A549 (cell line): ENCODE data around the gene AHCYL2. TPM values are rescaled to one million over a fixed set of nuclear protein-coding genes. Genes with fewer than 3 reads are reported as not detected.
"Not testable (repeated sequence)": the region's sequence is repeated elsewhere in the genome, so short reads cannot be mapped to it uniquely, and the experiment has no call there.

Experiments
- ATAC-seq, 2 experiments: fragments of 200-7000 bp in 1 of 2; fragments of >200 bp in 1 of 2; cut with Nextera tagmentation in 1 of 2; cut with Tn5 transposase in 1 of 2; 3 replicates each; pipeline versions ENCODE4 v1.8.0 to v1.9.1; 2018 to 2020; ENCODE audit warnings: mild to moderate bottlenecking in 1 of 2, moderate library complexity in 1 of 2
- CTCF ChIA-PET: fragments of 300-600 bp; sonication (Branson Sonifier 250); formaldehyde crosslinking; extraction: SDS; loops from one replicate; lab custom pipeline; 2021; ENCODE audit warnings: antibody characterized with exemption, inconsistent platforms; lab: Yijun Ruan, JAX
- POLR2A ChIA-PET: fragments of 350-600 bp; formaldehyde crosslinking; extraction: SDS; loops from one replicate; lab custom pipeline; 2021; ENCODE audit warnings: antibody characterized with exemption, inconsistent platforms; lab: Yijun Ruan, JAX
- DNase-seq, 2 experiments: peaks; one replicate each; pipeline versions ENCODE4 v3.0.0 to v3.0.0-alpha.2; 2011 to 2016; ENCODE audit warnings: low read depth in 1 of 2, low spot score in 1 of 2
- FAIRE-seq: peaks from 2 replicates; lab custom pipeline; 2011; peaks lifted over from hg19 to GRCh38; lab: Jason Lieb, UNC
- H3K27ac ChIP-seq, 2 experiments: fragments of >200 bp; sonication (Bioruptor Twin); formaldehyde crosslinking; 3 replicates each; pipeline ENCODE4 v1.5.1; 2016 to 2017
- H3K4me1 ChIP-seq: fragments of >200 bp; sonication (Bioruptor Twin); formaldehyde crosslinking; 3 replicates; pipeline ENCODE4 v1.6.1; 2016
- H3K4me2 ChIP-seq: fragments of >200 bp; sonication (Bioruptor Twin); formaldehyde crosslinking; 3 replicates; pipeline ENCODE4 v1.6.1; 2016
- H3K4me3 ChIP-seq: fragments of >200 bp; sonication (Bioruptor Twin); formaldehyde crosslinking; 3 replicates; pipeline ENCODE4 v1.5.1; 2016
- H3K9me3 ChIP-seq: fragments of >200 bp; sonication (Bioruptor Twin); formaldehyde crosslinking; 3 replicates; pipeline ENCODE4 v1.6.1; 2016
- CBX8 ChIP-seq: fragments of 200-600 bp; sonication (generic); IDR thresholded peaks from 2 replicates; pipeline ENCODE4 v1.6.1; 2016
- CHD2 ChIP-seq: fragments of 150-350 bp; IDR thresholded peaks from 2 replicates; pipeline ENCODE4 v1.6.1; 2014; ENCODE audit warnings: low read length; ENCODE audit not compliant: partially characterized antibody
- GATA3 ChIP-seq: IDR thresholded peaks from 2 replicates; pipeline ENCODE4 v1.6.1; 2012; ENCODE audit warnings: borderline replicate concordance
- NFE2L2 ChIP-seq: fragments of 150-350 bp; conservative IDR thresholded peaks from 2 replicates; pipeline ENCODE4 v1.6.1; 2014; ENCODE audit warnings: low read length
- NPAS2 ChIP-seq: fragments of 250-450 bp; sonication (Bioruptor Pico); IDR thresholded peaks from 2 replicates; pipeline ENCODE4 v1.8.0; 2022; ENCODE audit warnings: mild to moderate bottlenecking, moderate library complexity, borderline replicate concordance
- POLR2A ChIP-seq: IDR thresholded peaks from 2 replicates; pipeline ENCODE4 v1.6.1; 2012; ENCODE audit warnings: mild to moderate bottlenecking, low read length
- POLR2AphosphoS2 ChIP-seq: conservative IDR thresholded peaks from 2 replicates; pipeline ENCODE4 v1.6.1; 2012; ENCODE audit warnings: low read length, improper control_type of control experiment, inconsistent platforms
- RAD21 ChIP-seq, 2 experiments: fragments of >200 bp in 1 of 2; sonication (Bioruptor Twin) in 1 of 2; formaldehyde crosslinking in 1 of 2; IDR thresholded peaks in 1 of 2; conservative IDR thresholded peaks in 1 of 2; 2 replicates in 1 of 2; 3 replicates in 1 of 2; pipeline ENCODE4 v1.6.1; 2012 to 2018; ENCODE audit warnings: inconsistent platforms in 1 of 2
- TP53 ChIP-seq: fragments of 250-450 bp; sonication (Bioruptor Pico); IDR thresholded peaks from 2 replicates; pipeline ENCODE4 v1.5.0; 2021; ENCODE audit warnings: mild to moderate bottlenecking, moderate library complexity
- ZFP36 ChIP-seq: fragments of 450-650 bp; IDR thresholded peaks from 2 replicates; pipeline ENCODE4 v1.6.1; 2014; ENCODE audit warnings: borderline replicate concordance; ENCODE audit not compliant: partially characterized antibody
- WGBS: methylation state at CpG from one replicate; pipeline ENCODE4 v1.1.6; 2017; ENCODE audit errors: missing lambda C conversion rate; 5-methylcytosine and 5-hydroxymethylcytosine counted together
- polyA plus RNA-seq, 4 experiments: library from polyadenylated mRNA; depleted of rRNA in 3 of 4; stranded (reverse); fragments of >200 nt; fragmentation: RNase III in 1 of 4; extraction: RNeasy Plus Mini Kit Qiagen cat#74134 plus additional on column Dnase treatment in 1 of 4; gene quantifications; 2 replicates in 3 of 4; 3 replicates in 1 of 4; pipeline ENCODE4 v1.2.3, GENCODE V29; 2011 to 2017
- TF ChIP-seq, protein P1 (sequence below): fragments of >200 bp; sonication (Bioruptor Twin); formaldehyde crosslinking; IDR thresholded peaks from 2 replicates; pipeline ENCODE4 v1.6.1; 2016
- TF ChIP-seq, protein P2 (sequence below): fragments of 250-450 bp; sonication (Bioruptor Pico); IDR thresholded peaks from 2 replicates; pipeline ENCODE4 v1.5.0; 2020; ENCODE audit warnings: low read depth, mild to moderate bottlenecking, moderate library complexity
- TF ChIP-seq, protein P3 (sequence below): IDR thresholded peaks from 2 replicates; pipeline ENCODE4 v1.6.1; 2012
- TF ChIP-seq, protein P4 (sequence below): fragments of 250-450 bp; sonication (Bioruptor Pico); IDR thresholded peaks from 2 replicates; pipeline ENCODE4 v1.5.0; 2021; ENCODE audit warnings: mild to moderate bottlenecking, moderate library complexity, borderline replicate concordance

The AHCYL2 gene
- polyA plus RNA-seq, 2 of the 4 experiments (the other 2 are of a cell fraction) = 10.8 to 25.9 TPM

DNA sequence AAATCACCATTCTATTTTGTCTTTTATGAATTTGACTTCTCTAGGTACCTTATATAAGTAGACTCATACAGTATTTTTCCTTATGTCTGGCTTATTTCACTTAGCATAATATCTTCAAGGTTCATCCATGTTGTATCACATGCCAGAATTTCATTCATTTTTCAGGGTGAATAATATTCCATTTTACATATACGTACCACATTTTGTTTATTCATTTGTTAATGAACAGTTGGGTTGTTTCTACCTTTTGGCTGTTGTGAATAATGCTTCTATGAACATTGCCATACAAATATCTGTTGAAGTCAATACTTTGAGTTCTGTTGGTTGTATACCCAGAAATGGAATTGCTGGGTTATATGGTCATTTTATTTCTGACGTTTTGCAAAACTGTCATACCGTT, 20.7 kb downstream of the AHCYL2 start (continued):
- TF ChIP-seq, protein P1, sequence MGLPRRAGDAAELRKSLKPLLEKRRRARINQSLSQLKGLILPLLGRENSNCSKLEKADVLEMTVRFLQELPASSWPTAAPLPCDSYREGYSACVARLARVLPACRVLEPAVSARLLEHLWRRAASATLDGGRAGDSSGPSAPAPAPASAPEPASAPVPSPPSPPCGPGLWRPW = no peak

DNA sequence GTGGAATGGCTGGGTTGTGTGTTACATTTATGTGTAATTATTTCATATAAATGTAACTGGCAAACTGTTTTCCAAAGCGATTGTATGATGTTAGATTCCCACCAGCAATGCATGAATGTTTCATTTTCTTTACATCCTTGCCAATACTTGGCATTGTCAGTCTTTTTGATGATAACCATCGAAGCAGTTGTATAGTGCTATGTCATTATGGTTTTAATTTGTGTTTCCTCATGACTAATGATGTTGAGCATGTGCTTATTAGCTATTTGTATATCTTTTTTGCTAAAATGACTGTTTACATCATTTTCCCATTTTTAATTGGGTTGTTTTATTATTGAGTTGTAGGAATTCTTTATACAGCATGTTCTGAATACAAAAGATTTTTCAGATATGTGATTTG, 22.3 kb downstream of the AHCYL2 start:
- POLR2A ChIA-PET = no interaction called here
- no peak for DNase-seq
- TF ChIP-seq, protein P1 = no peak
- TF ChIP-seq RAD21 (conservative IDR thresholded peaks at IDR 0.05 in 1 of 2, IDR thresholded peaks at IDR 0.05 in 1 of 2) = no peak
- TF ChIP-seq CHD2 = no peak
- TF ChIP-seq CBX8 = no peak
- TF ChIP-seq, protein P2, sequence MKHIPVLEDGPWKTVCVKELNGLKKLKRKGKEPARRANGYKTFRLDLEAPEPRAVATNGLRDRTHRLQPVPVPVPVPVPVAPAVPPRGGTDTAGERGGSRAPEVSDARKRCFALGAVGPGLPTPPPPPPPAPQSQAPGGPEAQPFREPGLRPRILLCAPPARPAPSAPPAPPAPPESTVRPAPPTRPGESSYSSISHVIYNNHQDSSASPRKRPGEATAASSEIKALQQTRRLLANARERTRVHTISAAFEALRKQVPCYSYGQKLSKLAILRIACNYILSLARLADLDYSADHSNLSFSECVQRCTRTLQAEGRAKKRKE (CRISPR knock-in tag) = no peak
- TF ChIP-seq POLR2AphosphoS2 = no peak
- TF ChIP-seq GATA3 = no peak
- no peak for TF ChIP-seq NPAS2 (CRISPR knock-in tag)
- no peak for TF ChIP-seq TP53
- TF ChIP-seq NFE2L2 = no peak
- H3K4me2 ChIP-seq = no peak overlapping the region
- no peaks in the 10 kb centered on the region for H3K9me3 ChIP-seq
- H3K4me3 ChIP-seq = no peak overlapping the region
- no peaks in the 10 kb centered on the region for H3K4me1 ChIP-seq
- FAIRE-seq = no peak
- CTCF ChIA-PET = interaction anchor here (0.6 to 2.8 kb wide), 11 partner anchors 9 to 148 kb away, joined by 3 to 11 read pairs (median 3); no protein-coding TSS in a partner anchor
- no peak for ATAC-seq
- 84% methylated on average over 2 of the region's 2 CpGs for WGBS
- H3K27ac ChIP-seq = no peak overlapping the region

DNA sequence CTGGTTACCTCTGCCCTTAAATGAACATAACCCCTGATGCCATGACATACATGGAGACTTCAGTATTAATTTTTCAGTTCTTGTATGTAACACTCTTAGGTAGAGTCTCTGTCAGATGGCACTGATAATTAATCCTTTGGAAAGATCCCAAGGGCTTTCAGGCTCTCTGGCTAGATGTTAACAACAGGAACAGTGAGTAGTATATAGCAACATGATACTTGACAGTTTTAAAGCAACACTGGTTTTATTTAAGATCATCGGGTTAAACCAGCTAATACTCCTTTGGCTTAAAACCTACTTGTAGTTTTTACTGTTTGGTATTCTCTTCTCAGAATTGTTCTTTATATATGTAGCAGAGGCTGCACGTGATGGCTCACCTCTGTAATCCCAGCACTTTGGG, 27.3 kb downstream of the AHCYL2 start:
- Histone ChIP-seq H3K27ac (no peak overlapping the region), H3K4me3 (no peak overlapping the region), H3K4me1 (no peaks in the 10 kb centered on the region), H3K9me3 (no peaks in the 10 kb centered on the region), H3K4me2 (no peak overlapping the region)
- no peak for ATAC-seq
- FAIRE-seq = no peak
- WGBS = 62% methylated on average over 2 of the region's 2 CpGs
- POLR2A ChIA-PET = no interaction called here
- TF ChIP-seq ZFP36 (no peak), GATA3 (no peak), NFE2L2 (no peak), POLR2A (no peak), CBX8 (no peak)
- TF ChIP-seq, protein P3, sequence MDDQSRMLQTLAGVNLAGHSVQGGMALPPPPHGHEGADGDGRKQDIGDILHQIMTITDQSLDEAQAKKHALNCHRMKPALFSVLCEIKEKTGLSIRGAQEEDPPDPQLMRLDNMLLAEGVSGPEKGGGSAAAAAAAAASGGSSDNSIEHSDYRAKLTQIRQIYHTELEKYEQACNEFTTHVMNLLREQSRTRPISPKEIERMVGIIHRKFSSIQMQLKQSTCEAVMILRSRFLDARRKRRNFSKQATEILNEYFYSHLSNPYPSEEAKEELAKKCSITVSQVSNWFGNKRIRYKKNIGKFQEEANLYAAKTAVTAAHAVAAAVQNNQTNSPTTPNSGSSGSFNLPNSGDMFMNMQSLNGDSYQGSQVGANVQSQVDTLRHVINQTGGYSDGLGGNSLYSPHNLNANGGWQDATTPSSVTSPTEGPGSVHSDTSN = no peak
- TF ChIP-seq, protein P2 (CRISPR knock-in tag) = no peak
- TF ChIP-seq, protein P4, sequence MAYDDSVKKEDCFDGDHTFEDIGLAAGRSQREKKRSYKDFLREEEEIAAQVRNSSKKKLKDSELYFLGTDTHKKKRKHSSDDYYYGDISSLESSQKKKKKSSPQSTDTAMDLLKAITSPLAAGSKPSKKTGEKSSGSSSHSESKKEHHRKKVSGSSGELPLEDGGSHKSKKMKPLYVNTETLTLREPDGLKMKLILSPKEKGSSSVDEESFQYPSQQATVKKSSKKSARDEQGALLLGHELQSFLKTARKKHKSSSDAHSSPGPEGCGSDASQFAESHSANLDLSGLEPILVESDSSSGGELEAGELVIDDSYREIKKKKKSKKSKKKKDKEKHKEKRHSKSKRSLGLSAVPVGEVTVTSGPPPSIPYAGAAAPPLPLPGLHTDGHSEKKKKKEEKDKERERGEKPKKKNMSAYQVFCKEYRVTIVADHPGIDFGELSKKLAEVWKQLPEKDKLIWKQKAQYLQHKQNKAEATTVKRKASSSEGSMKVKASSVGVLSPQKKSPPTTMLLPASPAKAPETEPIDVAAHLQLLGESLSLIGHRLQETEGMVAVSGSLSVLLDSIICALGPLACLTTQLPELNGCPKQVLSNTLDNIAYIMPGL (CRISPR knock-in tag) = no peak
- TF ChIP-seq, protein P1 = no peak
- CTCF ChIA-PET = interaction anchor here (0.6 to 3.6 kb wide), 3 partner anchors 27 to 381 kb away, joined by 4 to 16 read pairs (median 4); no protein-coding TSS in a partner anchor
- no peak for DNase-seq

DNA sequence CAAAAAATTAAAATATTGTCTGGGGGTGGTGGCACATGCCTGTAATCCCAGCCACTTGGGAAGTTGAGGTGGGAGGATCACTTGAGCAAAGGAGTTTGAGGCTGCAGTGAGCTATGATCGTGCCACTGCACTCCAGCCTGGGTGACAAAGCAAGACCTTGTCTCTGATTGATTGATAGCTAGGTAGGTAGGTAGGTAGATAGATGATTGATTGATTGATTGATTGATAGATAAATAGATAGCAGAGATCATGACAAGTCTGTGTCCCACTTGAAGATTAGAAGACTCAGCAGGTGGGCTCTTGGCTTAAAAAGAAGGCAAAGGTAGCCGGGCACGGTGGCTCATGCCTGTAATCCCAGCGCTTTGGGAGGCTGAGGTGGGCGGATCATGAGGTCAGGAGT, 27.8 kb downstream of the AHCYL2 start:
- H3K9me3 ChIP-seq, H3K4me1 ChIP-seq, DNase-seq, POLR2A ChIA-PET, ATAC-seq, H3K4me3 ChIP-seq, H3K27ac ChIP-seq, H3K4me2 ChIP-seq, FAIRE-seq: not testable (repeated sequence)
- WGBS = 81% methylated on average over 5 of the region's 5 CpGs
- CTCF ChIA-PET = interaction anchor here (1.7 to 3.6 kb wide), 2 partner anchors 25 to 34 kb away, joined by 4 to 16 read pairs; no protein-coding TSS in a partner anchor
